Right atrium auricular region (tissue), 2 donors: Measurements from ENCODE around the gene FAM81A. TPM values are rescaled to one million over a fixed set of nuclear protein-coding genes. Genes with fewer than 3 reads are reported as not detected.

Experiments used
- DNase-seq: peaks from one replicate; pipeline ENCODE4 v3.0.0-alpha.2; 2019; ENCODE audit warnings: low spot score
- H3K27ac ChIP-seq, 2 donors: fragments of 200-600 bp; sonication (generic); 1 replicate in 1 of 2; 2 replicates in 1 of 2; pipeline ENCODE4 v1.5.1; 2016 to 2019
- H3K27me3 ChIP-seq, 2 donors: fragments of 200-600 bp; sonication (generic); one replicate each; pipeline versions ENCODE4 v1.5.1 to v1.6.0; 2017 to 2019
- H3K36me3 ChIP-seq: fragments of 200-600 bp; sonication (generic); one replicate; pipeline ENCODE4 v1.5.1; 2016
- H3K4me1 ChIP-seq, 2 donors: fragments of 200-600 bp; sonication (generic); one replicate each; pipeline versions ENCODE4 v1.5.1 to v1.6.0; 2017 to 2019
- H3K4me3 ChIP-seq, 2 donors: fragments of 200-600 bp; sonication (generic); 1 replicate in 1 of 2; 2 replicates in 1 of 2; pipeline ENCODE4 v1.5.1; 2017 to 2019; ENCODE audit warnings: mild to moderate bottlenecking in 1 of 2, moderate library complexity in 1 of 2
- H3K9me3 ChIP-seq, 2 donors: fragments of 200-600 bp; sonication (generic); one replicate each; pipeline ENCODE4 v1.5.1; 2019
- CTCF ChIP-seq, 2 donors: fragments of 200-600 bp; sonication (generic); IDR thresholded peaks; one replicate each; pipeline ENCODE4 v1.5.1; 2019; ENCODE audit warnings: antibody characterized with exemption in 2 of 2
- total RNA-seq, 2 donors: library from RNA; depleted of rRNA; stranded (reverse); fragments of >200 nt; gene quantifications; one replicate each; pipeline ENCODE4 v1.1.0, GENCODE V29; 2016

Gene FAM81A
- total RNA-seq, 2 donors from 2014 or later: 0.98 to 2.0 TPM

GRCh38 chr15:59538494-59538893 lies 100.5 kb downstream of the FAM81A start:
- Histone ChIP-seq H3K27me3 (no peaks in the 10 kb centered on the region), H3K9me3 (no peaks in the 10 kb centered on the region), H3K36me3 (no peaks in the 10 kb centered on the region), H3K27ac (no peak overlapping the region), H3K4me1 (no peaks in the 10 kb centered on the region), H3K4me3 (no peak overlapping the region)
- no peak for TF ChIP-seq CTCF (IDR thresholded peaks at IDR 0.05)
- no peak for DNase-seq

- no peak for DNase-seq
Measured at GRCh38 chr15:59539799-59540198, 101.8 kb downstream of the FAM81A start.

GRCh38 chr15:59540654-59541053 lies 102.7 kb downstream of the FAM81A start:
- Histone ChIP-seq H3K4me3 (no peak overlapping the region), H3K36me3 (no peaks in the 10 kb centered on the region), H3K27ac (no peak overlapping the region), H3K4me1 (no peaks in the 10 kb centered on the region), H3K9me3 (no peaks in the 10 kb centered on the region), H3K27me3 (no peaks in the 10 kb centered on the region)
- no peak for DNase-seq
- TF ChIP-seq CTCF (IDR thresholded peaks at IDR 0.05): no peak

More at GRCh38 chr15:59539799-59540198, 101.8 kb downstream of the FAM81A start:
- no peak overlapping the region for H3K4me3 ChIP-seq
- H3K36me3 ChIP-seq: no peaks in the 10 kb centered on the region
- no peaks in the 10 kb centered on the region for H3K27me3 ChIP-seq
- no peaks in the 10 kb centered on the region for H3K9me3 ChIP-seq
- H3K27ac ChIP-seq: no peak overlapping the region
- no peak for TF ChIP-seq CTCF (IDR thresholded peaks at IDR 0.05)
- H3K4me1 ChIP-seq: no peaks in the 10 kb centered on the region

GRCh38 chr15:59541750-59542149 lies 103.8 kb downstream of the FAM81A start:
- no peak for TF ChIP-seq CTCF (IDR thresholded peaks at IDR 0.05)
- Histone ChIP-seq H3K4me3 (no peak overlapping the region), H3K4me1 (no peaks in the 10 kb centered on the region), H3K27ac (no peak overlapping the region), H3K36me3 (no peaks in the 10 kb centered on the region), H3K27me3 (no peaks in the 10 kb centered on the region), H3K9me3 (no peaks in the 10 kb centered on the region)
- no peak for DNase-seq

GRCh38 chr15:59543721-59544547 lies 105.9 kb downstream of the FAM81A start:
- Histone ChIP-seq H3K27me3 (no peaks in the 10 kb centered on the region), H3K27ac (no peak overlapping the region), H3K4me1 (no peaks in the 10 kb centered on the region), H3K9me3 (no peaks in the 10 kb centered on the region), H3K36me3 (no peaks in the 10 kb centered on the region), H3K4me3 (no peak overlapping the region)
- no peak for DNase-seq
- TF ChIP-seq CTCF (IDR thresholded peaks at IDR 0.05): no peak

GRCh38 chr15:59545573-59545972 lies 107.6 kb downstream of the FAM81A start:
- no peak for TF ChIP-seq CTCF (IDR thresholded peaks at IDR 0.05)

More at GRCh38 chr15:59545573-59545972, 107.6 kb downstream of the FAM81A start:
- Histone ChIP-seq H3K9me3 (no peaks in the 10 kb centered on the region), H3K36me3 (no peaks in the 10 kb centered on the region), H3K4me3 (no peak overlapping the region), H3K27me3 (no peaks in the 10 kb centered on the region), H3K4me1 (no peaks in the 10 kb centered on the region), H3K27ac (no peak overlapping the region)
- no peak for DNase-seq
